Neural cell (in vitro differentiated cells): ENCODE data around the gene TMEM119. TPM values are rescaled to one million over a fixed set of nuclear protein-coding genes. Genes with fewer than 3 reads are reported as not detected.
"Not testable (repeated sequence)": the region's sequence is repeated elsewhere in the genome, so short reads cannot be mapped to it uniquely, and the experiment has no call there.

Source experiments
- H2AFZ ChIP-seq: fragments of 200-600, 300-800 bp; sonication (generic), shearing (Covaris generic); 2 replicates; pipeline ENCODE4 v1.6.0; 2014; ENCODE audit warnings: low read depth, mild to moderate bottlenecking, antibody characterized with exemption, low read length, moderate library complexity
- H3F3A ChIP-seq: fragments of 200-600 bp; shearing (Covaris generic); 2 replicates; pipeline ENCODE4 v1.6.1; 2016; ENCODE audit warnings: mild to moderate bottlenecking, moderate library complexity, mixed read lengths, antibody characterized with exemption, low read length; ENCODE audit not compliant: insufficient read depth, poor library complexity, severe bottlenecking
- H3K27ac ChIP-seq: fragments of 200-600, 300-800 bp; sonication (generic), shearing (Covaris generic); 2 replicates; pipeline ENCODE4 v1.5.1; 2014; ENCODE audit warnings: mild to moderate bottlenecking, low read length, moderate library complexity
- H3K27me3 ChIP-seq: fragments of 300-800, 200-600 bp; sonication (generic), shearing (Covaris generic); 2 replicates; pipeline ENCODE4 v1.6.0; 2014; ENCODE audit warnings: mild to moderate bottlenecking, low read depth, low read length, moderate library complexity; ENCODE audit not compliant: insufficient read depth
- H3K36me3 ChIP-seq: fragments of 300-800, 200-600 bp; sonication (generic), shearing (Covaris generic); 2 replicates; pipeline ENCODE4 v1.5.1; 2014; ENCODE audit warnings: mild to moderate bottlenecking, antibody characterized with exemption, low read length, moderate library complexity; ENCODE audit not compliant: insufficient read depth
- H3K4me2 ChIP-seq: fragments of 300-800, 200-600 bp; sonication (generic), shearing (Covaris generic); 2 replicates; pipeline ENCODE4 v1.6.0; 2014; ENCODE audit warnings: mild to moderate bottlenecking, low read length
- H3K4me3 ChIP-seq: fragments of 300-800, 200-600 bp; sonication (generic), shearing (Covaris generic); 2 replicates; pipeline ENCODE4 v1.5.1; 2014; ENCODE audit warnings: mild to moderate bottlenecking, low read length, moderate library complexity
- H3K79me2 ChIP-seq: fragments of 200-600 bp; shearing (Covaris generic); replicated peaks from 2 replicates; pipeline ENCODE4 v1.6.0; 2014; ENCODE audit warnings: mild to moderate bottlenecking, low read length, moderate library complexity; ENCODE audit not compliant: insufficient read depth
- H3K9ac ChIP-seq: fragments of 300-800, 200-600 bp; sonication (generic), shearing (Covaris generic); 2 replicates; pipeline ENCODE4 v1.6.1; 2016; ENCODE audit warnings: mild to moderate bottlenecking, low read length, mixed read lengths
- H3K9me2 ChIP-seq: fragments of 200-600 bp; shearing (Covaris generic); 2 replicates; pipeline ENCODE4 v1.6.1; 2016; ENCODE audit warnings: mild to moderate bottlenecking, low read length, mixed read lengths; ENCODE audit not compliant: insufficient read depth
- H3K9me3 ChIP-seq: fragments of 200-600, 300-800 bp; sonication (generic), shearing (Covaris generic); 2 replicates; pipeline ENCODE4 v1.6.1; 2016; ENCODE audit warnings: mild to moderate bottlenecking, mixed run types, low read length, moderate library complexity, mixed read lengths
- H4K20me1 ChIP-seq: fragments of 200-600 bp; shearing (Covaris generic); 2 replicates; pipeline ENCODE4 v1.6.1; 2016; ENCODE audit warnings: mild to moderate bottlenecking, mixed run types; ENCODE audit not compliant: insufficient read depth
- CTCF ChIP-seq: fragments of 450-650 bp; IDR thresholded peaks from 2 replicates; pipeline ENCODE4 v1.5.1; 2014; ENCODE audit warnings: antibody characterized with exemption, mild to moderate bottlenecking, moderate library complexity; ENCODE audit not compliant: poor library complexity, severe bottlenecking
- EP300 ChIP-seq: fragments of 450-650 bp; conservative IDR thresholded peaks from 2 replicates; pipeline ENCODE4 v1.6.1; 2014; ENCODE audit warnings: antibody characterized with exemption, mild to moderate bottlenecking, moderate library complexity; ENCODE audit not compliant: poor library complexity, severe bottlenecking
- EZH2 ChIP-seq: fragments of 200-600, 300-800 bp; shearing (Covaris generic), sonication (generic); IDR thresholded peaks from 2 replicates; pipeline ENCODE4 v1.6.1; 2014; ENCODE audit warnings: antibody characterized with exemption, low read length, borderline replicate concordance, mild to moderate bottlenecking; ENCODE audit not compliant: insufficient read depth, poor library complexity, severe bottlenecking
- MXI1 ChIP-seq: fragments of 450-650 bp; conservative IDR thresholded peaks from 2 replicates; pipeline ENCODE4 v1.6.1; 2014; ENCODE audit warnings: antibody characterized with exemption, mild to moderate bottlenecking; ENCODE audit not compliant: poor library complexity, severe bottlenecking
- POLR2AphosphoS5 ChIP-seq: IDR thresholded peaks from 2 replicates; pipeline ENCODE4 v1.6.1; 2012
- RAD21 ChIP-seq: fragments of 450-650 bp; conservative IDR thresholded peaks from 2 replicates; pipeline ENCODE4 v1.6.1; 2014; ENCODE audit warnings: antibody characterized with exemption, mild to moderate bottlenecking, moderate library complexity
- REST ChIP-seq: IDR thresholded peaks from 2 replicates; pipeline ENCODE4 v1.6.1; 2012; ENCODE audit warnings: borderline replicate concordance
- SMC3 ChIP-seq: fragments of 450-650 bp; conservative IDR thresholded peaks from 2 replicates; pipeline ENCODE4 v1.6.1; 2014; ENCODE audit warnings: antibody characterized with exemption, mild to moderate bottlenecking, moderate library complexity; ENCODE audit not compliant: poor library complexity
- TAF1 ChIP-seq: IDR thresholded peaks from 2 replicates; pipeline ENCODE4 v1.6.1; 2012; ENCODE audit warnings: low read depth
- polyA plus RNA-seq: library from polyadenylated mRNA; depleted of rRNA; stranded (reverse); fragments of >200 nt; gene quantifications from 2 replicates; pipeline ENCODE4 v1.2.3, GENCODE V29; 2014

TMEM119 gene
- polyA plus RNA-seq, 1 donor from 2014 or later, result not detected

- TF ChIP-seq MXI1 (no peak), CTCF (no peak), EP300 (no peak), EZH2 (no peak), RAD21 (no peak), SMC3 (no peak), POLR2AphosphoS5 (no peak), REST (no peak), TAF1 (no peak)
- no peak overlapping the region for H2AFZ ChIP-seq
- H3K9me2 ChIP-seq, result no peaks in the 10 kb centered on the region
- H3K27ac ChIP-seq, result no peak overlapping the region
- no peak overlapping the region for H3K4me2 ChIP-seq
- H3K79me2 ChIP-seq, result no peaks in the 10 kb centered on the region
- H3K9ac ChIP-seq, result no peak overlapping the region
- H3K4me3 ChIP-seq, result no peak overlapping the region
- no peaks in the 10 kb centered on the region for H3F3A ChIP-seq
- H4K20me1 ChIP-seq, result no peaks in the 10 kb centered on the region
- no peaks in the 10 kb centered on the region for H3K27me3 ChIP-seq
- no peaks in the 10 kb centered on the region for H3K36me3 ChIP-seq
- H3K9me3 ChIP-seq, result no peaks in the 10 kb centered on the region
These were observed 5.6 kb downstream of the TMEM119 start for GRCh38 chr12:108592033-108592909.

- H3K79me2 ChIP-seq, result no peaks in the 10 kb centered on the region
- no peaks in the 10 kb centered on the region for H4K20me1 ChIP-seq
- no peaks in the 10 kb centered on the region for H3F3A ChIP-seq
- no peaks in the 10 kb centered on the region for H3K36me3 ChIP-seq
- H3K9ac ChIP-seq, result no peak overlapping the region
- no peak overlapping the region for H3K4me2 ChIP-seq
- no peak overlapping the region for H2AFZ ChIP-seq
- no peaks in the 10 kb centered on the region for H3K9me2 ChIP-seq
- H3K9me3 ChIP-seq, result no peaks in the 10 kb centered on the region
- H3K4me3 ChIP-seq, result no peak overlapping the region
- no peak for TF ChIP-seq RAD21
- H3K27me3 ChIP-seq, result no peaks in the 10 kb centered on the region
- H3K27ac ChIP-seq, result no peak overlapping the region
These were observed 6.5 kb downstream of the TMEM119 start for GRCh38 chr12:108591267-108591980.

GRCh38 chr12:108590463-108590862 is 7.4 kb downstream of the TMEM119 start:
- not testable (repeated sequence) for H3K36me3 ChIP-seq, H3K79me2 ChIP-seq, H3K4me2 ChIP-seq, H3K9me3 ChIP-seq, H3K4me3 ChIP-seq, H3K9me2 ChIP-seq, H4K20me1 ChIP-seq, H3K27ac ChIP-seq, H3F3A ChIP-seq, H2AFZ ChIP-seq, H3K9ac ChIP-seq, H3K27me3 ChIP-seq
